SU-DHL-6 (cell line): ENCODE results near the gene RFESD.

Experiments used
- H2AFZ ChIP-seq: fragments of 200-600 bp; sonication (generic); 2 replicates; pipeline ENCODE4 v1.6.1; 2014; ENCODE audit warnings: low read depth, mild to moderate bottlenecking, moderate library complexity, mixed read lengths, antibody characterized with exemption, low read length; ENCODE audit not compliant: severe bottlenecking
- H3F3A ChIP-seq: fragments of 200-600 bp; shearing (Covaris generic); 2 replicates; pipeline ENCODE4 v1.6.0; 2016; ENCODE audit warnings: antibody characterized with exemption, mild to moderate bottlenecking; ENCODE audit not compliant: insufficient read depth
- H3K27ac ChIP-seq: fragments of 200-600 bp; sonication (generic); 2 replicates; pipeline ENCODE4 v1.5.1; 2016; ENCODE audit warnings: low read depth, mild to moderate bottlenecking, low read length, moderate library complexity, mixed read lengths
- H3K27me3 ChIP-seq: fragments of 200-600 bp; sonication (generic), shearing (Covaris generic); 2 replicates; pipeline ENCODE4 v1.6.0; 2014; ENCODE audit warnings: mild to moderate bottlenecking, low read length
- H3K36me3 ChIP-seq: fragments of 200-600 bp; sonication (generic); 2 replicates; pipeline ENCODE4 v1.6.1; 2014; ENCODE audit warnings: mild to moderate bottlenecking, low read length, mixed read lengths
- H3K4me2 ChIP-seq: fragments of 300-600, 200-600 bp; shearing (Covaris generic), sonication (generic); 2 replicates; pipeline ENCODE4 v1.6.0; 2014; ENCODE audit warnings: low read length, low read depth, mild to moderate bottlenecking; ENCODE audit not compliant: poor library complexity, severe bottlenecking
- H3K4me3 ChIP-seq: fragments of 200-600 bp; sonication (generic); 2 replicates; pipeline ENCODE4 v1.5.1; 2014; ENCODE audit warnings: antibody characterized with exemption, low read length, mild to moderate bottlenecking, mixed read lengths; ENCODE audit not compliant: insufficient read depth, poor library complexity, severe bottlenecking
- H3K79me2 ChIP-seq: fragments of 200-600 bp; sonication (generic); 2 replicates; pipeline ENCODE4 v1.6.1; 2014; ENCODE audit warnings: mild to moderate bottlenecking, low read length, moderate library complexity; ENCODE audit not compliant: insufficient read depth
- H3K9ac ChIP-seq: fragments of 200-600 bp; sonication (generic); 2 replicates; pipeline ENCODE4 v1.7.0; 2014; ENCODE audit warnings: mild to moderate bottlenecking, low read length
- H3K9me2 ChIP-seq: fragments of 200-600 bp; sonication (generic); replicated peaks from 2 replicates; pipeline ENCODE4 v1.6.1; 2014; ENCODE audit warnings: low read length; ENCODE audit not compliant: insufficient read depth
- H3K9me3 ChIP-seq: fragments of 200-600 bp; sonication (generic); 2 replicates; pipeline ENCODE4 v1.6.1; 2014; ENCODE audit warnings: low read length, mixed read lengths; ENCODE audit not compliant: insufficient read depth
- H4K20me1 ChIP-seq: fragments of 200-600 bp; sonication (generic); 2 replicates; pipeline ENCODE4 v1.6.1; 2014; ENCODE audit warnings: low read depth, mild to moderate bottlenecking, antibody characterized with exemption, low read length, moderate library complexity, mixed read lengths
- EZH2phosphoT487 ChIP-seq: fragments of 200-600 bp; sonication (generic), shearing (Covaris generic); conservative IDR thresholded peaks from 2 replicates; pipeline ENCODE4 v1.6.1; 2018; ENCODE audit warnings: mild to moderate bottlenecking, antibody characterized with exemption, low read length, moderate library complexity, mixed read lengths
- TF ChIP-seq, protein P1 (sequence below): fragments of 200-600 bp; sonication (generic); IDR thresholded peaks from one replicate; pipeline ENCODE4 v1.5.1; 2017; ENCODE audit warnings: antibody characterized with exemption, mild to moderate bottlenecking, low read length, moderate library complexity; ENCODE audit not compliant: insufficient read depth, poor library complexity, severe bottlenecking

Gene RFESD

GRCh38 chr5:95686651-95687050 lies 40.1 kb downstream of the RFESD start:
- Histone ChIP-seq H3K9ac (no peak overlapping the region), H3K4me2 (no peak overlapping the region), H2AFZ (no peak overlapping the region), H3F3A (no peaks in the 10 kb centered on the region), H3K27ac (no peak overlapping the region), H3K9me2 (no peaks in the 10 kb centered on the region), H3K79me2 (no peaks in the 10 kb centered on the region), H3K36me3 (no peaks in the 10 kb centered on the region), H4K20me1 (no peaks in the 10 kb centered on the region), H3K27me3 (no peaks in the 10 kb centered on the region), H3K9me3 (no peaks in the 10 kb centered on the region), H3K4me3 (no peak overlapping the region)
- TF ChIP-seq, protein P1, sequence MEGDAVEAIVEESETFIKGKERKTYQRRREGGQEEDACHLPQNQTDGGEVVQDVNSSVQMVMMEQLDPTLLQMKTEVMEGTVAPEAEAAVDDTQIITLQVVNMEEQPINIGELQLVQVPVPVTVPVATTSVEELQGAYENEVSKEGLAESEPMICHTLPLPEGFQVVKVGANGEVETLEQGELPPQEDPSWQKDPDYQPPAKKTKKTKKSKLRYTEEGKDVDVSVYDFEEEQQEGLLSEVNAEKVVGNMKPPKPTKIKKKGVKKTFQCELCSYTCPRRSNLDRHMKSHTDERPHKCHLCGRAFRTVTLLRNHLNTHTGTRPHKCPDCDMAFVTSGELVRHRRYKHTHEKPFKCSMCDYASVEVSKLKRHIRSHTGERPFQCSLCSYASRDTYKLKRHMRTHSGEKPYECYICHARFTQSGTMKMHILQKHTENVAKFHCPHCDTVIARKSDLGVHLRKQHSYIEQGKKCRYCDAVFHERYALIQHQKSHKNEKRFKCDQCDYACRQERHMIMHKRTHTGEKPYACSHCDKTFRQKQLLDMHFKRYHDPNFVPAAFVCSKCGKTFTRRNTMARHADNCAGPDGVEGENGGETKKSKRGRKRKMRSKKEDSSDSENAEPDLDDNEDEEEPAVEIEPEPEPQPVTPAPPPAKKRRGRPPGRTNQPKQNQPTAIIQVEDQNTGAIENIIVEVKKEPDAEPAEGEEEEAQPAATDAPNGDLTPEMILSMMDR = no peak
- no peak for TF ChIP-seq EZH2phosphoT487

DNA sequence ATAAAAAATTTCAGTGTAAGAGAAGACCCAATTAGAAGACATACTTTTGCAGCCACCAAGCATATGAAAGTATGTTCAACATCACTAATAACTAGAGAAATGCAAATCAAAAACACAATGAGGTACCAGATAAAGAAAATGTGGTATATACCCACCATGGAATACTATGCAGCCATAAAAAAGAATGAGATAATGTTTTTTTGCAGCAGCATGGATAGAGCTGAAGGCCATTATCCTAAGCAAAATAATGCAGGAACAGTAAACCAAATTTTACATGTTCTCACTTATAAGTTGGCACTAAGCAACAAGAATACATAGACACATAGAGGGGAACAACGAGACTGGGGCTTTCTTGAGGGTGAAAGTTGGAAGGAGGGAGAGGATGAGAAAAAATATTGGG lies 43.1 kb downstream of the RFESD start:
- no peaks in the 10 kb centered on the region for H4K20me1 ChIP-seq
- no peak overlapping the region for H3K9ac ChIP-seq
- no peak overlapping the region for H2AFZ ChIP-seq
- H3K9me3 ChIP-seq = no peaks in the 10 kb centered on the region
- no peak overlapping the region for H3K4me3 ChIP-seq
- H3K27ac ChIP-seq = no peak overlapping the region
- H3K4me2 ChIP-seq = no peak overlapping the region
- no peaks in the 10 kb centered on the region for H3F3A ChIP-seq
- H3K9me2 ChIP-seq = no peaks in the 10 kb centered on the region
- H3K27me3 ChIP-seq = no peaks in the 10 kb centered on the region
- TF ChIP-seq EZH2phosphoT487 = no peak
- TF ChIP-seq, protein P1 = no peak
- no peaks in the 10 kb centered on the region for H3K36me3 ChIP-seq
- H3K79me2 ChIP-seq = no peaks in the 10 kb centered on the region

- TF ChIP-seq EZH2phosphoT487 = no peak
- TF ChIP-seq, protein P1 = no peak
- H3K4me3 ChIP-seq = no peak overlapping the region
- H3K4me2 ChIP-seq = no peak overlapping the region
- no peak overlapping the region for H3K27ac ChIP-seq
- H3K36me3 ChIP-seq = no peaks in the 10 kb centered on the region
- H3K27me3 ChIP-seq = no peaks in the 10 kb centered on the region
- no peaks in the 10 kb centered on the region for H4K20me1 ChIP-seq
- no peaks in the 10 kb centered on the region for H3F3A ChIP-seq
- H2AFZ ChIP-seq = no peak overlapping the region
- H3K9ac ChIP-seq = no peak overlapping the region
- H3K9me2 ChIP-seq = no peaks in the 10 kb centered on the region
- no peaks in the 10 kb centered on the region for H3K79me2 ChIP-seq
- H3K9me3 ChIP-seq = no peaks in the 10 kb centered on the region
Measured at GRCh38 chr5:95690333-95690732, 43.8 kb downstream of the RFESD start.
